Osteocyte (in vitro differentiated cells): ENCODE measurements around the gene OGFOD3. TPM values are rescaled to one million over a fixed set of nuclear protein-coding genes. Genes with fewer than 3 reads are reported as not detected.

Experiments used
- DNase-seq: peaks from one replicate; pipeline ENCODE4 v3.0.0; 2021; ENCODE audit warnings: mixed read lengths; ENCODE audit not compliant: unreplicated experiment; ENCODE audit errors: extremely low spot score
- H3K27ac Mint-ChIP-seq: one replicate; pipeline ENCODE4 v1.8.0; 2021; ENCODE audit warnings: mild to moderate bottlenecking, mixed read lengths; ENCODE audit not compliant: unreplicated experiment
- H3K27me3 Mint-ChIP-seq: one replicate; pipeline ENCODE4 v1.8.0; 2021; ENCODE audit warnings: mixed read lengths; ENCODE audit not compliant: unreplicated experiment
- H3K36me3 Mint-ChIP-seq: one replicate; pipeline ENCODE4 v1.8.0; 2021; ENCODE audit warnings: mixed read lengths; ENCODE audit not compliant: unreplicated experiment
- H3K4me1 Mint-ChIP-seq: one replicate; pipeline ENCODE4 v1.8.0; 2021; ENCODE audit warnings: mixed read lengths; ENCODE audit not compliant: unreplicated experiment
- H3K4me3 Mint-ChIP-seq: one replicate; pipeline ENCODE4 v1.8.0; 2021; ENCODE audit warnings: mild to moderate bottlenecking, moderate library complexity, mixed read lengths; ENCODE audit not compliant: unreplicated experiment
- H3K9me3 Mint-ChIP-seq: one replicate; pipeline ENCODE4 v1.8.0; 2021; ENCODE audit warnings: mixed read lengths; ENCODE audit not compliant: unreplicated experiment
- CTCF ChIP-seq: fragments of 200-600 bp; sonication (generic); IDR thresholded peaks from 2 replicates; pipeline ENCODE4 v1.5.0; 2021; ENCODE audit warnings: antibody characterized with exemption, mild to moderate bottlenecking, moderate library complexity
- total RNA-seq: library from RNA; stranded (reverse); gene quantifications from 2 replicates; pipeline ENCODE4 v1.2.1, GENCODE V29; 2021

The OGFOD3 gene
- total RNA-seq, 1 donor from 2014 or later = 32.8 TPM

- Mint-ChIP-seq H3K4me1 (peaks cover 16% of the 10 kb centered on the region), H3K9me3 (no peaks in the 10 kb centered on the region)
Observed at GRCh38 chr17:82408288-82408937, 10.0 kb downstream of the OGFOD3 start.

GRCh38 chr17:82407255-82407654 lies 11.1 kb downstream of the OGFOD3 start:
- no peaks in the 10 kb centered on the region for H3K27me3 Mint-ChIP-seq

More at GRCh38 chr17:82408288-82408937, 10.0 kb downstream of the OGFOD3 start:
- TF ChIP-seq CTCF = no peak
- DNase-seq = no peak
- no peaks in the 10 kb centered on the region for H3K27me3 Mint-ChIP-seq
- no peak overlapping the region for H3K4me3 Mint-ChIP-seq
- H3K27ac Mint-ChIP-seq = no peak overlapping the region
- peaks cover 6% of the 10 kb centered on the region for H3K36me3 Mint-ChIP-seq

GRCh38 chr17:82406131-82406671 lies 12.2 kb downstream of the OGFOD3 start:
- H3K27me3 Mint-ChIP-seq = no peaks in the 10 kb centered on the region
- no peak for DNase-seq
- H3K4me1 Mint-ChIP-seq = peaks cover 16% of the 10 kb centered on the region
- peaks cover 13% of the 10 kb centered on the region for H3K36me3 Mint-ChIP-seq
- H3K9me3 Mint-ChIP-seq = no peaks in the 10 kb centered on the region
- TF ChIP-seq CTCF = no peak
- no peak overlapping the region for H3K27ac Mint-ChIP-seq
- no peak overlapping the region for H3K4me3 Mint-ChIP-seq

More at GRCh38 chr17:82407255-82407654, 11.1 kb downstream of the OGFOD3 start:
- Mint-ChIP-seq H3K4me3 (no peak overlapping the region), H3K9me3 (no peaks in the 10 kb centered on the region), H3K36me3 (peaks cover 10% of the 10 kb centered on the region), H3K4me1 (peaks cover 16% of the 10 kb centered on the region), H3K27ac (peak overlapping the region; percentile 67)
- no peak for DNase-seq
- TF ChIP-seq CTCF = no peak

GRCh38 chr17:82405051-82405450 lies 13.3 kb downstream of the OGFOD3 start:
- no peaks in the 10 kb centered on the region for H3K9me3 Mint-ChIP-seq
- no peaks in the 10 kb centered on the region for H3K27me3 Mint-ChIP-seq
- H3K4me1 Mint-ChIP-seq = peaks cover 22% of the 10 kb centered on the region
- TF ChIP-seq CTCF = no peak
- H3K36me3 Mint-ChIP-seq = peaks cover 15% of the 10 kb centered on the region
- H3K27ac Mint-ChIP-seq = no peak overlapping the region
- no peak overlapping the region for H3K4me3 Mint-ChIP-seq
- no peak for DNase-seq
